Stimulated activated CD4-positive, alpha-beta T cell treated with anti-CD3 and anti-CD28 coated beads, Interleukin-4, amount 100 ng/mL, for 24 hours (primary cell): Measurements from ENCODE around the gene SLAMF9.

Experiments
- DNase-seq: peaks from one replicate; pipeline ENCODE4 v3.0.0-alpha.2; 2020

SLAMF9 gene

DNA sequence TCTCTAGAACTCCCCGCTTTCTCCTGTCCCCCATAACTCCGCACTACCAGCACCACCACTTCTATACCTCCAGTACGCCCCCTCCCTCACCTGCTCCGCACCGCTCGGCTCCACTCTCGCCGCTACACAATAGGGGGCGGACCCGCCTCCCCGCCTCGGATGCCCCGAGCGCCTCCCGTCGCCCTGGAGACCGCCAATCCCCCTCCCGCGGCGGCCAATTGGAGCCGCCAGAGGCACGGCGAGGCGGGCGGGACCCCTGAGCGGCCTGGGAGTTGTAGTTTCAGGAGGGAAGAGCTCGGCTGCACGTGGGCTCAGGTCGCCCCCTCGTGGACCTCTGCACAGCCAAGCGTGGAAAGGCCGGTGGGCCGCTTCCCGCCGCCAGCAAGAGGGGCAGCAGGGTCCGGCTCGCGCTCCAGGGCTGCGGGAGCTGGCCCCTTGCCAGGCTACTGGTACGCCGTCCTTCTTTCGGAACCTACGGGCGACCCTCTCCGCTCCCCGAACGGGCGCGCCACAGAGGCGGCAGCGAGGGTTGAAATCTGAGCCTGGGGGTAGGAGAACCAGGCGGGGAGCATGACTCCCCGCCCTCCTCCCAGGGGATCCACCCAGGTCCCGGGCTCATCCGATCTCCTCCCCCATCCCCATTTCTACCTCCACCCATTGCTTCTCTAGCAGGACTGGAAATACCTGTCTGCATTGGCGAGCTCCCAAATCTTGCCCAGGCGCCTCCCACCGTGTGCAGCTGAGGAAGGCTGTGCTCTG, 8.4 kb downstream of the SLAMF9 start, which contains the start of gene IGSF9:
Gene IGSF9 (minus strand): TSS at position 131 of the 759 bp plus-strand sequence. CDS start 2,159 bp downstream, outside the sequence.
- peak; percentile 70 for DNase-seq

DNA sequence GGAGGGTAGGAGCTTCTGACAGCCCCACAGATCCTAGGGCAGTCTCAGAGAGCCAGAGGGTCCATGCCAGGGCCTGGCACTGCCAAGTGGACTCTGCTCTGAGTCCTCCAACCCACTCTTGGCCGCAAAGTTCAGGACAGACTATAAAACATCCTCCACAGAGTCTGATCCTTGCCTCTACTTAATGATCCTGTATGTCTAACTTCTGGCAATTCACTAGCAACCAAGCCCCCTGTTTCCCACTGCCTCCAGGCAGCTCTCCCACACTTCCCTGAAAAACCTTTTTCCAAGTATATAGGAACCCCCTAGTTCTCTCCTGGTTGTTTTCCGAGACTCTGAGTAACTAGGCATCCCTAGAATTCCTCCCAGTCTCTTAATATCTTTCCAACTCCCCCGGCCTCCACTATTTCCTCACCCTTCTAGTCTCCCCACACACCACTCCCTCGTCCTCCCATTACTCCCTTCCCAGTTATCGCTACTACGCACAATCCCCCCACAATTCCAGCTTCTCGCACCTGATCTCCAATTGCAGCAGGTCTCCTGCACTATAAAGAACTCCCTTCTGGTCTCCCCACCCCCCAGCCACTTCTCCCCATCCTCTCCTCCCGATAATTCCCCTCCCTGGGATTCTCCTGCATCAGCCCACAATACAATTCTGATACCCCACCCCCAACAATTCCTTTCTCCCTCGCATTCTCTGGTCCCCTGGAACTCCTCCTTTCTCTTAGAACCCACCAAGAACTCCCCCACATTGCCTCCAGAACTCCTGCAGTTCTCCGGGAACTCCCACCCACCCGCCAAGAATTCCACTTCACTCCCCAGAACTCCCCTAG, 9.2 kb downstream of the SLAMF9 start:
- no peak for DNase-seq

DNA sequence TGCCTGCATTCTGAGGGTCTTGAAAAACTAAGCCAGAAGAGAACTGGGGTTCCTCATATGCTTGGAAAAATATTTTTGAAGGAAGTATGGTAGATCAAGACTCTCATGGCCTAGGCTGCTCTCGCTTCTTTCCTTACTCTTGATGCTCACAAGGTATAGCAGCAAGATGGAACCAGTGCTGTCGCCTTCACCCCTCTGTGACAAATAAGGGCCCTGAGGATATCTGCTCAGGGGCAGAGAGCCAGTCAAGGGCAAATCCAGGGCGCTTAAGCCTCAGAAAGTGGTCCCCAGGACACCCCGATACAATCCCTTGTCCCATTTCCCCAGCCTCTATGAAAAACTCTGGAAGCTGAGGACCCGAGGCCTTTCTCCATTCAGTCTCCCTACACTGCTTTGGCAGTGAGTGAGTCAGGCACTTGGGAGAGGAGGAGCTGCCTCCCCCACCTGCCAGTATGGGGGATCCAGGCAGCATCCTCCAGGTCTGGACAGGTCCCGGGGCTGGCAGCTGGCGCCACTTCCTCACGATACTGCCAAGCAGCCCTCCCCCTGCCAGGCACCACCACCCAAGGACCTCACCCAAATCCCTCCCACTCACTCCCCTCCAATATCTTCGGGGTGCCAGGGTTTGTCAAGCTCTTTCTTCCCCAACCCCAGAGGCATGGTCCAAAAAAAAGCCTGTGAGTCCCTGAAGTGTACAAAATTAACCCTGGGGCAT, 10.0 kb downstream of the SLAMF9 start:
- no peak for DNase-seq

DNA sequence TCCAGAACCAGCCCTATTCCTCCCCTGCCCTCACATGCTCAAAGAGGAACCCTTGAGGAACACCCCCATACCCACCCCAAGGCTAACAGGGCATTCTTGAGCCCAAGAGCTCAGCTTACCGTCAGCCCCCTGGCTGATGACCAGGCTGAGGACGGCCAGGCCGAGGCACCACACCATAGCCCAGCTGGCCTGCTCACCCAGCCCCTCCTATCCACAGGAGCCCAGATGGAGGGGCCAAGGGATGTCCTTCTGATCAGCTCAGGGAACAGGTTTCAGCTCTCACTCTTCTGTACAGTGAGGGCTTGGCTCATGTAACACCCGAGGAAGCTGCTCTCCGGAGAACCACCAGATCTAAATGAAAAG, 10.8 kb downstream of the SLAMF9 start:
- no peak for DNase-seq

DNA sequence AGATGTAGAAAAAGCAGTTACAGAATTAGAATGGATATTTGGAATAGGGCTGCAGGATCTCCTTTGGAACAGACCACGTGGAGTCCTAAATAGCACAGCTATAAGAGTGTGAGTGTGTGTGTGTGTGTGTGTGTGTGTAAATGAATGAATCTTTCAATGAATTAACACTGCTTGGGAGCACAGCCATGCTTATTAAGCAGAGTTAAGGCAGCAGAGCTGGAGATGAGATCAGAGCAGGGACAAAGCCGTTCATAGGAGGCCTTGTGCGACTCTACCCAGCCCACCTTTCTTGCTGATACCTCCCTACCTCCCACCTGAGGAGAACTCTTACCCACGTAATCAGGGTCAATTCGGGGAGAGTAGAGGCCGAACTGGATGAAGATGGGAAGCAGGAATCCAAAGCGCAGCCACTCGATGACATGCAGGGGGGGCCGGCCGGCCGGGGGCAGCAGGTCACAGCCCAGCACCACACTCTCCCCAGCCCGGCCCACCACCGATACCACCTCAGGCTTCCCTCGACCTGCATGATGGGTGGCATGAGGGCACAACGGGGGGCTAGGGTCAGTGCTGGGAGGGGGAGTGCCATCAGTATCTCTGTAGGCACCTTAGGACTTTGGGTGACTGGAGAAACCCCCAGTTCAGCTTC, 11.3 kb downstream of the SLAMF9 start:
- no peak for DNase-seq

DNA sequence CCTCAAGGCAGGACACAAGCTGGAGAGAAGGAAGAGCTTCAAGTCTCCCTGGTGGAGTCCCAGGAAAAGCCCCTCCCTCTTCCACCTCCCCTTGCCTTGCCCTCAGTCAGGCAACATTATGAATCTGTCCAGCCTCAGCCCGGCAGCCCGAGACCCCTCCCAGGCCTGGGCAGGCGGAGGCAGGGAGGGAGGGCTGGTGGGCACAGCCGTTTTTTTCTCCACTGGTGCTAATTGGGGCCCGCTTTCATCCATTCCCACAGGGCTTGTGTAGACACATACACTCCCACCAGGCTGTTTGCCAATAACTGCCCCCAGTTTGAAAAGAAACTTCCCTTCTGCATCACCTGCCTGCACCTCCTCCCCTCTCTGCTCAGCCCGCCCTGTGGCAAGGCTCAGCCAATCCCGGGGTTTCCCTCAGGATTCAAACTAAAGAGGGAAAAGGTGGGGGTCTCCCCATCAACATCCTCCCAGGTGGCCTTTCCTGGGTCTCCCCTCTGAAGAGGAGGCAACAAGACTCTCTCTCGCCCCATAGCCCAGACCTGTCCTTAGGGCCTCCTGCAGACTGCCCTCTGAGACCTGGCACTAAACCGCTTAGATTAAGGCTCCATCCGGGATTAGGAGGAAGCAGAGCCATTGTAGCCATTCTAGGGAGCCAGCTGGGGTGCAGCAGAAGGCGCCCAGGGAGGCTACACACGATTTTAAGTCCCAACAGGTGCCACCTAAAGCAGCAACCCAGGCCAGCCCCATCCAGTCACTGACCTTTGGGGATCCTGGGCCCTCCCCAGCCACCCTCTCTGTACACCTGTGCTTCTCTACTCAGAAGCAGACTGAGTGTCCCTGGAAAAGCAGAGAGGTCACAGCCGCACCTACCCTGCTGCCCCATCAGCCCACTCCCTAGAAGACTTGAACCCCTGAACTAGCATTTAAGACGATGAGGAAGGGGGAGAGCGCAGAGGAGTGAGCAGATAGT, 12.2 kb downstream of the SLAMF9 start:
- DNase-seq = no peak

DNA sequence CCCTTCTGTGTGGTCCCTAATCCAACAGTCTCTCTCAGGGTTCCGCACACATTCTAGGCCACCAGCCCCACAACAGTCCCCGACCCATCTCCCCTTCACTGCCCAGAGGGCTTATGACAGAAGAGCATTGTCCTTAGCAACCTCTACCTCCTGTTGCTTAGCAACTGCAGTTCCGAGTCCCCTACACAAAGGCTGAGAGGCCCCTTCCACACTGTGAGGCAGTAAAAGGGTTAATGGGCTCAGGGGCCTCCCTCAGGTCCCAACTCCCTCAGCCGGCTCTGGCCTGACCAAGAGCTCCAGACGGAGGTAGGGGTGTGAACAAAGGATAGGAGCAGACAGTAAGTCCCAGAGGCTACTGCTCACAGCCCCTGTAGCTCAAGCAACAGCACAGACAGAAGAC, 12.9 kb downstream of the SLAMF9 start:
- DNase-seq = no peak

DNA sequence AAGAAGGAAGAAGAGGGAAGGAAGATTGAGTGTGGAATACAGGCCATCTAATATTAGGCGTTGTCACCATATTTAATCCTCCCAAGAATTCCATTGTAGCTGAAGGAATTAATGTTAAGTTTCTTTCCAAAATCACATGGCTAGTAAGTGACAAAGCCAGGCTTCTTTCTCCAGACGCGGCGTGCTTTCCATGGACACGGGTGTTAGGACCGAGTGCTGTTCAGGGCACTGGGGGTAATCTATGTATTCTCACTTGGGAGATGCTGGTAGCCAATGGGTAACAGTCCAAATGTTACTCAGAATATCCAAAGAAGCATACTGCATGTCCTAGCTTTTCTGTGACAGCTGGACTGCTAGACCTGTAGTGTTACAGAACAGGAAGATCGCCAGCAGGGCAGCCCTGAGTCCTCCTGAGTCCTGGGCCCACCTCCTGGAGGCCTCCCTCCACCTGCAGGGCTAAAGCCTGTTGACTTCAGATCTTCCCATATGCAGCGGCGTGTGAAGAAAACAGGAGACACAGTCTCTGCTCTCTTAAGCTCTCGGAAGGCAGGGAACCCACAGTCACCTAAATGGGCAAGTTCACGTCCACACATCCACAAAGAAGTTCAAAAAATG, 13.9 kb downstream of the SLAMF9 start:
- no peak for DNase-seq

DNA sequence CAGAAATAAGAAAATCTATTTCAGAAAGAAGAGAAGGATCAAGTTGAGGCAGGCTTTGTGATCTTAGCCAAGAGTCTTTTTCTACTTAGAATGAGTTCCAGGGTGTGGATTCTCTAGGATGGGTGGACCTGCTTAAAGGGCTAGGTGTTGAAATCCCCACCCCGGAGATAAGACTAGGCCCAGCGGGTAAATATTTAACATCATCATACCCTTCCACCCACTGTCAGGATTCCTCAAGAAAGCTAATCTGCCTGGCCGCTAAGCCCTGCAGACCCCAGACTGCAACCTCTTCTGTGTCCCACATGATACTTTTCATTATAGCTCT, 14.4 kb downstream of the SLAMF9 start:
- no peak for DNase-seq

DNA sequence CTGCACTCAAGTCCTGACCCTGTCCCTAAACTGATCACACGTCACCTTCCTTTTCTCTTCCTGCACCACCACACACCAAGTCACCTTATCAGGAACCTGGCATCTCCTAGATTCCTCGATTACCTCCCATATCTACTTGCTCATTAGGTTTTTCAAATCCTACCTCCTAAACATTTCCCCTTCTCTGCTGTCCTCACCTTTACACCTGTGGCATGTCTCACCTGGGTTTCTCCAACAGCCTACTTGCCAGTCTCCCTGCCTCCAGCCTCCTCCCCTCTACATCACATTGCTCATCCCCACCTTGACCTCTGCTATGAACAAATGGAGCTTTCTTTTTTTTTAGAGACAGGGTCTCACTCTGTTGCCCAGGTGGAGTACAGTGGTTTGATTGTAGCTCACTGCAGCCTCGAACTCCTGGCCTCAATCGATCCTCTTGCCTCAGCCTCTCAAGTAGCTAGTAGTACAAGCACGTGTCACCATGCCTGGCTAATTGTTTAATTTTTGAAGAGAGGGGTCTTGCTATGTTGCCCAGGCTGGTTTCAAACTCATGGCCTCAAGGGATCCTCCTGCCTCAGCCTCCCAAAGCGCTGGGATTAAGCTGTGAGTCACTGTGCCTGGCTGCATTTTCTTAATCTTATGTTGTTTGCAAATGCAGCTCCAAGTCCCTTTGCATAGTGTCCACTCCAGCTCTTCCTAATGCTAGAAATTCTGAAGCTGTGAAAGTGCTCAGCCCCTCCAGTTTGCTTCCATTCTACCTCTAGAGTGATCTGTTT, 14.9 kb downstream of the SLAMF9 start:
- DNase-seq = no peak

DNA sequence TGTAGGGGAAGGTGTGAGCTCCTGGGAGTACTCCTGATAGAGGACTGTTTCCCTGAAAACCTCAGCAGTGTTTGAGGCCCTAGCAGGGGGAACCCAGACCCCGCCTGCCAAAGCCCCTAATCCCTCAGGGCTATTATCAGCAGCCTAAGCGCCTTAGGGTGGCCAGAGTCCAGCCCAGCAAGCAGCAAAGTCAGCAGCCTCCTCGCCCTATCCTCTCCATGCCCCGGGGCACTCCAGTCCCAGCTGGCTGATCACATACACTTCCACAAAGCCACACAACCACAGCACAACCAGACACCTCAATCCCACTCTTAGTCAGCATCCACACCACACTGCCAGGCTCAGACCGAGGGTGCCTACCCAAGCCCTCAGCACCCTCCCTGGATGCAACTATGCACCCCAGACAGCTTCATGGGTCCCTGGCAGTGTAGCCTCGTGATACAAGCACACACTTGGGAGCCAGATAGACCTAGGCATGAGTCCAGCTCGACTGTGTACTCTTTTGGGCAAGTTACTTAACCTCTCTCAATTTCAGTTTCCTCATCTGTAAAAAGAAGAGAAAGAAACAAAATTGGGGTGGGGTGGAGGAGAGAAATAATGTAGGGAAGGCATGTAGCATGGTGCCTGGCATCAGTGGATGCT, 15.7 kb downstream of the SLAMF9 start:
- DNase-seq = no peak

DNA sequence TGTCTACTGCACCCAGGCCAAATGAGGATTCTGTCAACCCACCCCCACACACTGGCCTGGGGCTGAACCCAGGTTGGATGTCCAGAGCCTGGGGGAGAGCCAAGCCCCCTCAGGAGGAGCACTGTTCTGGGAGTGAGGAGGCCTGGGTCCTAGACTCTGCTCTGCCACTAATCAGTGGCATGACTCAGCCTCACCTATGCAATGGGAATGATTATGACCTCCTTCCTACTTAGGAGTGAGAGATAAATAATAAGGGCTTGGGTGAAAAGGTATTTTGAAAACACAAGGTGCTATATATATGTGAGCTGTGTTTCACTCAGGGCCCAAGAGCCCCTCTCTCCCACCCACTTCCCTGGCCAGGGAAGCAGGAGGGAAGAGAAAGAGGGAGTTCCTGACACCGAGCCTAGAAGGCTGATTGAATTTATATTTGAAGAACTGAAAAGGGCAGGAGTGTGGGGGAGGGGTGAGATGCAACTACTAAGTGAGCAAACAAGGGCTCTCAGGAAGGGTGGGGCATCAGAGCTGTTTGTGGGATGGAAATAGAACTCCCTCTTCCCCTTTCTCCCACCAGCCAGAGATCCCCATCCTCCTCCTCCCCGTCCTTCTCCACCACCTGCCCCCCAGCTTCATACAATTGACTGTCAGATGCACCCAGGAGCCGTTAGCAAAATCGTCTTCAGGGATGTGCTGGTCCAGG, 16.8 kb downstream of the SLAMF9 start:
- no peak for DNase-seq

DNA sequence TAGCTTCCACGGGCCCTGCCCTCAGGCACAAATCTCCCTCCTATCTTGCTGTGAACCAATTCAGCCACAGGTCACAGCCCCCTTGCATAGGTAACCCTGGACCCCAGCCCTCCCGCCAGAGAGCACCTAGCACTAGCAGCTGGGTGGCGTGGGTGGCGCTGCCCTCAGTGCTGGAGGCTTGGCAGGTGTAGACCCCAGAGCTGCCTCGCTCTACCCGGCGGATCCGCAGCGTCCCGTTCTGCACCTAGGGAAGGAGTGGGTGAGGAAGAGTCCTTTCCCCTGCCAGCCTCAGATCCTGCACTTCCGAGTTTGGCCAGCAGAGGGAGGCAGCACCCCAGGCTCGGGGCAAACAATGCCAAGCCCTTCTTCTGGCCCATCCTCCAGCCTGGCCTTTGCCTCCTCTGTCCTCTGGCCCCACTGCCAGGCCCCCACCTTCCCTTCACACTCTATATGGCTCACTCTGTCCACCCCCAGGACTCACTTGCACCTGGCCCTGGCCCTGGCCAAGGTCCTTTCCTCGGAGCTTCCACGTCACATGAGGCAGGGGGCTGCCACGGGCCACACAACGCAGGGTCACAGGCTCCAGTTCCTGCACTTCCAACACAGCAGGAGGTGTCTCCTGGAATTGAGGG, 17.6 kb downstream of the SLAMF9 start:
- peak; percentile 85 for DNase-seq

DNA sequence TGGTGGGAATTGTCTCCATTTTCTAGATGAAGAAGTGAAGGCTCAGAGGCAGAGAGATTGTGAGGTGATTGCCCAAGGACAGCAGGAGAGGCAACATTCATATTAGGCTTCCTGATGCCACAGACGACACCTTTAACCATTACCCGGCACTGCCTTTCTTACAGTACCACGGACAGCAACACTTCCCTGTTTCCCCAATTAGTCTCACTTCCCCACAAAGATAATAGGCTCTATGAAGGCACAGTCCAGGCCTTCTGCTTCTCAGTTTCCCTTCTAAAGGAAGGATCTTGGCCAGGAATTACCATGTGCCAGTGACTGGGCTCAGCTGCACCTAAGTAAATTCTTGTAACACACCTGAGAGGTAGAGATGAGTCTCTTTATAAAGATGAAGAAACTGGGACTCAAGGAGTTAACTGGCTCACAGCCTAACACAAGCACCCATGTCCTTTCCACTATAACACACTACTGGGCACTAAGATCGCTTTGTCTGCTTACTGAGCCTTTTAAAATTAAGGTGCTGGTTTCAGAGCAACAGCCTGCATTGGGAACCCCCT, 18.2 kb downstream of the SLAMF9 start:
- DNase-seq = no peak

DNA sequence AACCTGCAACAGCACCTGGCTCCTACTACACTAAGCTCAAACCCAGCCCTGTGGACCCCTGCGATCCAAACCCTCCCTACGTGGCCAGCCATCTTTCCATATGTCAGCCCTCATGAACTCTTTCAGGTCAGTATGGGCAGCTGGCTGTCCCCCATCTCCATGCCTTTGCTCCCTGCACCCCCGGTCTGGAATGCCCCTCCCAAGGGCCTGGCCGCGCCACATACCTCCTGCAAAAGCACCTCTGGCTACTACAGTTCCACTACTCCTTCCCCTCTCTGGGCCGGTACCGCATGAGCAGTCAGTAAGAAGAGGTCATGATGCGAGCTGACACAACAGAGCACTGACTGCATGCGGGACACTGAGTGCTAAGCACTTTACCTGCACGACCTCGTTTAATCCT, 18.7 kb downstream of the SLAMF9 start:
- DNase-seq = no peak

DNA sequence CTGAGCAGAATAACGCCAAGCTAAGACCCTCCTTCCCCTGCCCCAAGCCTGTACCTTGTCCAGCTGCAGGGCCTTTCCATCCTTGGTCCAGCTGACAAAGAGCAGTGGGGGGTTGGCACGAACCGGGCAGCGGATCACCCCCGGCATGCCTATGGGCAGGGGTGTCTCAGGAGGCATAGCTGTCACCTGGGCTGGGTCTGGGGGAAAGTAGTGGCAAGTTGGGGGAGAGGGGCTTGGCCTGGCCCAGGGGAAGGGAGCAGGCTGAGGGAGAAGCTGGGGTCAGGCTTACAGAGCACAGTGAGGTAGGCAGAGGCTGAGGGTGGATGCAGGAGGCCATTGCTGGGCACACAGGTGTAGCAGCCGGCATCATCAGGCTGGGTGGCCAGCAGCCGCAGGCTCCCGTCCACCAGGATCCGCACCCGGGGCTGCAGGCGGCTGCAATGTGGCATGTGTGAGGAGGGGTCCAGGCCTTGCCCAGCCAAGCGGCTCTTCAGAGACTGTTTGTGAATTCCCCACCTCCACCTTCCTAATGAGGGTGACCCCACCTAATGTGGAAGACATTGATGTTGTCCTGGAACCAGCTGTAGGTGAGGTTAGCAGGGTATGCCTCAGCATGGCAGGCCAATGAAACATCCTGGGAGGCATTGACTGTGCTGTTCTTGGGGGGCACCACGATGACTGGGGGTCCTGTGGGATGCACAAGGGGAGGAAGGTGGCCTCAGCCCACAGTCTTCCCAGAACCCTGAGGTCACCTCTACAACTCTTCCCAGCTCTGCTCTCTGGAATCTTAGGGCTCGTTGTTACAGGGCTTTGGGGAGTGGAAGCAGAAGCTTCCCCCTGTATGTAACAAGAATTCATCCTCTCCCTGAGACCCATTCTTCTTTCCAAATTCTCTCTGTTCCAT, 19.6 kb downstream of the SLAMF9 start:
- DNase-seq = no peak

DNA sequence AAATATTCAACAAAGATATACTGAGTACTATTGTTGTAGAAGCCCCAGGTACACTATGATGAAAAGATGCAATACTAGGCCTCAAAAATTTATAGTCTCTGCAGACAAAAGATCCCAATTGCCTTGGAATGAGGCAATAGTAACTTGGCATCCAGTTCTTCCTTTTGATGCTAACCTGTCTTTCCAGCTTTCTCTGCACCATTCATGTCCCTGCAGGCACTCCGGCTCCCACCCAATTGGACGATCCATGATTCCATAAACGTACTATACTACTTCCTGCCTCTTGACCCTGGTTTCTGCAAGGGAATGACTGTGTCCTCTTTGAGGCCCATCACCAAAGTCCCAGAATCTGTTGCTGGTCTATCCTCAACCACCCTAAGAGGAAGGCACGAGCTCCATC, 20.7 kb downstream of the SLAMF9 start:
- no peak for DNase-seq
